ENCODE results near the gene MYRIP. TPM values are rescaled to one million over a fixed set of nuclear protein-coding genes. Genes with fewer than 3 reads are reported as not detected.
A peak's percentile ranks its signal among the peaks of the same experiment; 100 is the strongest.

Gene MYRIP
- total and polyA plus RNA-seq, 4 donors = 0.15 to 11.0 (median 5.5) TPM

DNA sequence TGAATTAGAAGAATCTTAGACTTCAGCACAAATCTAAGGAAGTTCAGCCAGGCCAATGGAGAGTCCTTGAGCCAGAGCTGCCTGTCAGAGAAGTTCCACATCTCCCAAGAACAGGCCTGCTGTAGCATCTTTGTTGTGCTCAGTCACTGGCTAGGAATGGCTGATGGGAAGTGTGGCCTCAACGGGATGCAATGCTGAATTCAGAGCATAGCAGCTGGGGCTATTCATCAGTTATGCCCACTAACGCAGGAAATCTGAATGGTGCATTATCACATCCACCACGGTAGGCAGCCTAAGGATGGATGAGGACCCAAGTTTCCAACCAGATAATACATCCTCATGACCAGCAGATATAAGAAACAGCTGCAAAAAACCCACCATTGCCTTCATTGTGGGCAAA, 496.9 kb downstream of the MYRIP start:
- Histone ChIP-seq H3K27ac (ENCODE audit: low read depth in 1 of 2, low read length in 2 of 2) (no peak overlapping the region), H3K4me3 (ENCODE audit: low read length in 2 of 2) (no peak overlapping the region), H3K4me1 (ENCODE audit: control insufficient read depth in 1 of 2, insufficient read depth in 2 of 2, low read length in 2 of 2) (no peaks in the 10 kb centered on the region), H3K27me3 (ENCODE audit: control insufficient read depth in 1 of 2, insufficient read depth in 2 of 2, low read length in 1 of 2) (no peaks in the 10 kb centered on the region), H3K9me3 (ENCODE audit: control insufficient read depth, low read length) (no peaks in the 10 kb centered on the region), H3K36me3 (ENCODE audit: control insufficient read depth in 1 of 2, insufficient read depth in 2 of 2, low read length in 1 of 2) (no peaks in the 10 kb centered on the region)
- DNase-seq (no peak), ATAC-seq (ENCODE audit: low FRiP score) (no peak)
- 90 to 91% methylated on average over 3 of the region's 3 CpGs for WGBS, 2 donors
- intact Hi-C loops (cut with DNase I) = loop anchor here in 1 of 2 donors (5.0 to 10.0 kb wide), 2 partner anchors 218 to 774 kb away; partner anchors contain the start of gene ZNF621

GRCh38 chr3:40307176-40307575, 497.8 kb downstream of the MYRIP start:
- H3K27ac ChIP-seq (ENCODE audit: low read depth in 1 of 2, low read length in 2 of 2) = no peak overlapping the region
- DNase-seq (no peak), ATAC-seq (ENCODE audit: low FRiP score) (no peak)
- WGBS, 2 donors = 87 to 88% methylated on average over 1 of the region's 1 CpG
- no peaks in the 10 kb centered on the region for H3K9me3 ChIP-seq (ENCODE audit: control insufficient read depth, low read length)
- H3K27me3 ChIP-seq (ENCODE audit: control insufficient read depth in 1 of 2, insufficient read depth in 2 of 2, low read length in 1 of 2) = no peaks in the 10 kb centered on the region
- no peaks in the 10 kb centered on the region for H3K4me1 ChIP-seq (ENCODE audit: control insufficient read depth in 1 of 2, insufficient read depth in 2 of 2, low read length in 2 of 2)
- no peak overlapping the region for H3K4me3 ChIP-seq (ENCODE audit: low read length in 2 of 2)
- H3K36me3 ChIP-seq (ENCODE audit: control insufficient read depth in 1 of 2, insufficient read depth in 2 of 2, low read length in 1 of 2) = no peaks in the 10 kb centered on the region
- intact Hi-C loops (cut with DNase I) = loop anchor here in 1 of 2 donors (5.0 to 10.0 kb wide), 2 partner anchors 218 to 775 kb away; partner anchors contain the start of gene ZNF621

DNA sequence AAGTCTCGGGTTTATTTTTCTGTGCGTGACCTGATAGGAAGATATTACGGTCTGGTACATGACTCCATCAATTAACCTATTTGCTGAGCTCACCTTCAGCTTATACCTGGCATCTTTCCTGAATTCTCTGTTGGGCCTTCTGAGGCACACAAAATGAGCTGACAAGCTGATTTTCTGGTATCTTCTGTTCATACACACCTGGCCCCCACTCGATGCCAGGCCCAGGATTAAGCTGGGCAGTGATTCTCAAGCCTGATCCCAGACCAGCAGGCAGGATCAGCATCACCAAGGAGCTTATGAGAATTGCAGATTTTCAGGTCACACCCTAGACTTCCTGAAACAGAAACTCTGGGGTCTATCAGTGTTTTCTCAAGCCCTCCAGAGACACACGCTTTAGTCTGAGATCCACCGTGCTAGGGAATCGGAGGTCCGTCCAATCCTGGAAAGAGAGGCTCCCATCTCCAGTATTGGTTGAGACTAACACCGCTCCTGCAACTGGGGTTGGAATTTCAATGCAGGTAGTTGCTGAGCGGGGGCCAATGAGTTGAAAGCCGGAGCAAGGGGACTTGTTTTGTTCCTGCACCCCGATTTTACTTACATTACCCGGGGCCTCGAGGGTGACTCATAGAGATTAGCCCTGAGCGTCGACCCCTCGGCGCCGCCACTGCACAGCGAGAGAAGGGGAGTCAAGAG, 499.5 kb downstream of the MYRIP start:
- peak; percentile 0 for ATAC-seq (ENCODE audit: low FRiP score)
- Histone ChIP-seq H3K4me3 (ENCODE audit: low read length in 2 of 2) (peak overlapping the region; percentile 15 to 51), H3K27ac (ENCODE audit: low read depth in 1 of 2, low read length in 2 of 2) (peak overlapping the region in 1 of 2 donors; percentile 74), H3K9me3 (ENCODE audit: control insufficient read depth, low read length) (no peaks in the 10 kb centered on the region), H3K36me3 (ENCODE audit: control insufficient read depth in 1 of 2, insufficient read depth in 2 of 2, low read length in 1 of 2) (peaks cover 0 to 3% of the 10 kb centered on the region in 2 donors), H3K4me1 (ENCODE audit: control insufficient read depth in 1 of 2, insufficient read depth in 2 of 2, low read length in 2 of 2) (no peaks in the 10 kb centered on the region), H3K27me3 (ENCODE audit: control insufficient read depth in 1 of 2, insufficient read depth in 2 of 2, low read length in 1 of 2) (no peaks in the 10 kb centered on the region)
- WGBS, 2 donors = 22 to 27% methylated on average over 20 of the region's 20 CpGs
- intact Hi-C loops (cut with DNase I) = loop anchor here in 1 of 2 donors (5.0 to 10.0 kb wide), 2 partner anchors 216 to 777 kb away; partner anchors contain the start of gene ZNF621
- no peak for DNase-seq

DNA sequence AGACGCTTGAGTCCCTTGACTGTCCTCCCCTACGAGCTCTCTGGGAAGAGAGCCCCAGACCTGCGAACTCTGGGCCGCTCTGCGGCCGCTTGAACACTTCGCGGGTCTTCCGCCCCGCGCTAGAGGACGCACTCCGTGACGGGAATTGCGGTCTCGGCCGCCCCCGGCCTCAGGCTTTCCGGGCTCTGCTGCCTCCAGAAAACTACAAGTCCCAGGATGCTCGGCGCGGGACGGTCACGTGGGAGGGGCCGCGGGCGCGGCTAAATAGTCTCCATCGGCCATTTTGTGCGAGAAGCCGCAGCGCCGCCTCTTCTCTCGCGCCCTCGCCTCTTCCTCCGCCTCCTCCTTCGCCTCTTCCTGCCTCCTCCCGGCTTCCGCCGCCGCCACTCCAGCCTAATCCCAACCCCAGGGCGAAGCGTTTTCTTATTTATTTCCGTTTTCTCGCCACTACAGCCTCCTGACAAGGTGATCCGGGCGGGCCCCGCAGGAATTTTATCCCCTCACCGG, 500.1 kb downstream of the MYRIP start, which contains the start of gene EIF1B:
TSS of gene EIF1B (plus strand) at position 290 of the 507 bp plus-strand sequence. CDS start 235 bp downstream, outside the sequence.
- H3K27me3 ChIP-seq (ENCODE audit: control insufficient read depth in 1 of 2, insufficient read depth in 2 of 2, low read length in 1 of 2) = no peaks in the 10 kb centered on the region
- DNase-seq (peak; percentile 99 to 100), ATAC-seq (ENCODE audit: low FRiP score) (peak; percentile 99)
- intact Hi-C loops (cut with DNase I) = loop anchor here in 1 of 2 donors (5.0 to 10.0 kb wide), 2 partner anchors 215 to 777 kb away; partner anchors contain the start of gene ZNF621
- no peaks in the 10 kb centered on the region for H3K9me3 ChIP-seq (ENCODE audit: control insufficient read depth, low read length)
- H3K4me1 ChIP-seq (ENCODE audit: control insufficient read depth in 1 of 2, insufficient read depth in 2 of 2, low read length in 2 of 2) = no peaks in the 10 kb centered on the region
- H3K27ac ChIP-seq (ENCODE audit: low read depth in 1 of 2, low read length in 2 of 2) = peak within 1 kb of the TSS; percentile 97 to 98
- peaks cover 0 to 3% of the 10 kb centered on the region in 2 donors for H3K36me3 ChIP-seq (ENCODE audit: control insufficient read depth in 1 of 2, insufficient read depth in 2 of 2, low read length in 1 of 2)
- 0 to 1% methylated on average over 48 to 50 of the region's 50 CpGs for WGBS, 2 donors
- H3K4me3 ChIP-seq (ENCODE audit: low read length in 2 of 2) = peak within 1 kb of the TSS; percentile 94 to 100
